Transverse colon (tissue), 4 donors: Measurements from ENCODE around the gene WBP1.

ENCODE experiments used
- CTCF ChIP-seq, 5 experiments: fragments of 200-600 bp in 3 of 5; fragments of 450-650 bp in 2 of 5; sonication (generic) in 3 of 5; IDR thresholded peaks; 1 replicate in 2 of 5; 2 replicates in 3 of 5; pipeline ENCODE4 v1.5.1; 2016 to 2017; ENCODE audit warnings: antibody characterized with exemption in 5 of 5, inconsistent platforms in 3 of 5, mild to moderate bottlenecking in 2 of 5, moderate library complexity in 1 of 5
- POLR2A ChIP-seq: fragments of 450-650 bp; IDR thresholded peaks from one replicate; pipeline ENCODE4 v1.6.1; 2016; ENCODE audit warnings: antibody characterized with exemption, mild to moderate bottlenecking, moderate library complexity
- POLR2AphosphoS5 ChIP-seq, 3 donors: sonication (generic); formaldehyde crosslinking; IDR thresholded peaks; one replicate each; pipeline ENCODE4 v1.6.1; 2016; ENCODE audit warnings: antibody characterized with exemption in 3 of 3

GRCh38 chr2:74436111-74436805 is 22.0 kb upstream of the WBP1 start:
- TF ChIP-seq CTCF (IDR thresholded peaks at IDR 0.05) (no peak), POLR2A (no peak), POLR2AphosphoS5 (IDR thresholded peaks at IDR 0.05) (no peak)
